Neural cell (in vitro differentiated cells): ENCODE data around the gene MED13L.

Experiments
- CTCF ChIP-seq: fragments of 450-650 bp; IDR thresholded peaks from 2 replicates; pipeline ENCODE4 v1.5.1; 2014; ENCODE audit warnings: antibody characterized with exemption, mild to moderate bottlenecking, moderate library complexity; ENCODE audit not compliant: poor library complexity, severe bottlenecking
- POLR2AphosphoS5 ChIP-seq: IDR thresholded peaks from 2 replicates; pipeline ENCODE4 v1.6.1; 2012
- REST ChIP-seq: IDR thresholded peaks from 2 replicates; pipeline ENCODE4 v1.6.1; 2012; ENCODE audit warnings: borderline replicate concordance

- TF ChIP-seq CTCF (no peak), REST (no peak), POLR2AphosphoS5 (no peak)
These were observed 122.1 kb downstream of the MED13L start for GRCh38 chr12:116155383-116155782.
